ENCODE measurements around the gene F7.
"Not testable (repeated sequence)": the region's sequence is repeated elsewhere in the genome, so short reads cannot be mapped to it uniquely, and the experiment has no call there.

Gene F7

DNA sequence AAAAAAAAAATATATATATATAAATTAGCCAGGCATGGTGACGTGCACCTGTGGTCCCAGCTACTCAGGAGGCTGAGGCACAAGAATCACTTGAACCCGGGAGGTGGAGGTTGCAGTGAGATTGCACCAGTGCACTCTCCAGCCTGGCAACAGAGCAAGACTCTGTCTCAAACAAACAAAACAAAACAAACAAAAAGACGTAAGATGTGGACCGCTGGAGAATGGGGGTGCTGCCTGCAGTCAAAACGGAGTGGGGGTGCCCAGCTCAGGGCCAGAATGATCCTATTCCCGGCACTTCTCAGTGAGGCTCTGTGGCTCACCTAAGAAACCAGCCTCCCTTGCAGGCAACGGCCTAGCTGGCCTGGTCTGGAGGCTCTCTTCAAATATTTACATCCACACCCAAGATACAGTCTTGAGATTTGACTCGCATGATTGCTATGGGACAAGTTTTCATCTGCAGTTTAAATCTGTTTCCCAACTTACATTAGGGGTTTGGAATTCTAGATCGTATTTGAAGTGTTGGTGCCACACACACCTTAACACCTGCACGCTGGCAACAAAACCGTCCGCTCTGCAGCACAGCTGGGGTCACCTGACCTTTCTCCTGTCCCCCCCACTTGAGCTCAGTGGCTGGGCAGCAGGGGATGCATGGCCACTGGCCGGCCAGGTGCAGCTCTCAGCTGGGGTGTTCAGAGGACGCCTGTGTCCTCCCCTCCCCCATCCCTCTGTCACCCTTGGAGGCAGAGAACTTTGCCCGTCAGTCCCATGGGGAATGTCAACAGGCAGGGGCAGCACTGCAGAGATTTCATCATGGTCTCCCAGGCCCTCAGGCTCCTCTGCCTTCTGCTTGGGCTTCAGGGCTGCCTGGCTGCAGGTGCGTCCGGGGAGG is at the start of gene F7:
TSS of gene F7 (plus strand) at position 760 of the 889 bp plus-strand sequence. CDS start at position 811, 51 bp downstream.
- no peak for DNase-seq

DNA sequence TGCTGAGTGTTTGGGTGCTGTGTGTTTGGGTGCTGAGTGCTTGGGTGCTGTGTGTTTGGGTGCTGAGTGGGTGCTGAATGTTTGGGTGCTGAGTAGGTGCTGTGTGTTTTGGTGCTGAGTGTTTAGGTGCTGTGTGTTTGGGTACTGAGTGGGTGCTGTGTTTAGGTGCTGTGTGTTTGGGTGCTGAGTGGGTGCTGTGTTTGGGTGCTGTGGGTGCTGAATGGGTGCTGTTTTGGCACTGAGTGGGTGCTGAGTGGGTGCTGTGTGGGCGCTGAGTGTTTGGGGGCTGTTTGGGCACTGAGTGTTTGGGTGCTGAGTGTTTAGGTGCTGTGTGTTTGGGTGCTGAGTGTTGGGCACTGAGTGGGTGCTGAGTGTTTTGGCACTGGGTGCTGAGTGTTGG is 48.5 kb upstream of the F7 start:
- no peak for DNase-seq

DNA sequence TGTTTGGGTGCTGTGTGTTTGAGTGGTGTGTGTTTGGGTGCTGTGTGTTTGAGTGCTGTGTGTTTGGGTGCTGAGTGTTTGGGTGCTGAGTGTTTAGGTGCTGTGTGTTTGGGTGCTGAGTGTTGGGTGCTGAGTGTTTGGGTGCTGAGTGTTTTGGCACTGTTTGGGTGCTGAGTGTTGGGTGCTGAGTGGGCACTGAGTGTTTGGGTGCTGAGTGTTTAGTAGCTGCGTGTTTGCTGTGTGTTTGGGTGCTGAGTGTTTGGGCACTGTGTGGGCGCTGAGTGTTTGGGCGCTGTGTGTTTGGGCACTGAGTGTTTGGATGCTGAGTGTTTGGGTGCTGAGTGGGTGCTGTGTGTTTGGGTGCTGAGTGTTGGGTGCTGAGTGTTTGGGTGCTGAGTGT is 48.0 kb upstream of the F7 start:
- not testable (repeated sequence) for DNase-seq

DNA sequence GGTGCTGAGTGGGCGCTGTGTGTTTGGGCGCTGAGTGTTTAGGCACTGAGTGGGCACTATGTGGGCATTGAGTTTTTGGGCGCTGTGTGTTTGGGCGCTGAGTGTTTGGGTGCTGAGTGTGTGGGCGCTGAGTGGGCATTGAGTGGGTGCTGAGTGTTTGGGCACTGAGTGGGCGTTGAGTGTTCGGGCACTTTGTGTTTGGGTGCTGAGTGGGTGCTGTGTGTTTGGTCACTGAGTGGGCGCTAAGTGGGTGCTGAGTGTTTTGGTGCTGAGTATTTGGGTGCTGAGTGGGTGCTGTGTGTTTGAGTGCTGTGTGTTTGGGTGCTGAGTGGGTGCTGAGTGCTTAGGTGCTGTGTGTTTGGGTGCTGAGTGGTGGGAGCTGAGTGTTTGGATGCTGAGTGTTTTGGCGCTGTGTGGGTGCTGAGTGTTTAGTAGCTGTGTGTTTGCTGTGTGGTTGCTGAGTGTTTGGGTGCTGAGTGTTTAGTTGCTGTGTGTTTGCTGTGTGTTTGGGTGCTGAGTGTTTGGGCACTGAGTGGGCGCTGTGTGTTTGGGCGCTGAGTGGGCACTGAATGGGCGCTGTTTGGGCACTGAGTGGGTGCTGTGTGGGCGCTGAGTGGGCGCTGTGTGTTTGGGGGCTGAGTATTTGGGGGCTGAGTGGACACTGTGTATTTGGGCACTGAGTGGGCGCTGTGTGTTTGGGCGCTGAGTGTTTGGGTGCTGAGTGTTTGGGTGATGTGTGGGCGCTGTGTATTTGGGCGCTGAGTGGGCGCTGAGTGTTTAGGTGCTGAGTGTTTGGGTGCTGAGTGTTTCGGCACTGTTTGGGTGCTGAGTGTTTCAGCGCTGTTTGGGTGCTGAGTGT is 47.2 kb upstream of the F7 start:
- DNase-seq = no peak

DNA sequence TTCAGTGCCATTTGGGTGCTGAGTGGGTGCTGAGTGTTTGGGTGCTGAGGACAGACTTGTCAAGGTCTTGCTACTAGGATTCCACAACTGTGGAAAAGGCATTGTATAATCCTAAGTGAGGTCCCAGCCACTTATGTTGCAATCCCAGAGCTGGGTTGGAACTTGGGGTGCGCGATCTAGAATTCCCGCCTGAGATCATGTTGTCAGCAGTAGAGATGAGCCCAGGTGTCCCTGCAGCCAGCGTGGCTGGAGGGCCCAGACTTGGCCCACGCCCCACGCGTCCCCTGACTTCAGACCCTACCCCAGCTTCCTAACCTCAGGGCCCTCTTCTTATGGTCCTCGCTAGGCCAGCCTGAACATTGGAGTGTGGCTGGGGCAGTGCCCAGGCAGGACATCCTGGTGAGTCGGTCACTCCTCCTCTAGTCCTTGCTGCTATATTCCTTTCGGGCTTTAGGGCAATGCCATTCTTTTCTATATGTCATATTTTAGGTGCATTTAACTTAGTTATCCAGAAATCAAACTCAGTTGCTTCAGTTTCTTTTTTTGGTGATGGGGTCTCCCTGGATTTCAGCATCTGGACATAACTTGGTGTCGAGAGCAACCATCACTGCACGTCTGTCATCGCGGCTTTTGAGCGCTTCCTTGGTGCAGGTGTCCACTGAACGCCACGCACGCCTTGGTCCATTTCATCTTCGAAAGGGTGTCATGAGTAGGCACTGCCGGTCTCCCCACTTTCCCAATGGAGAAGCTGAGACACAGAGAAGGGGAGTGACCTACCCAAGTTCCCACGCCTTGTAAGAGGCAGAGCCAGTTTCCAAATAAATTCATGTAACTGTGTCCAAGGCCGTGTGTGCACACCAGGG is 46.4 kb upstream of the F7 start:
- DNase-seq = no peak

DNA sequence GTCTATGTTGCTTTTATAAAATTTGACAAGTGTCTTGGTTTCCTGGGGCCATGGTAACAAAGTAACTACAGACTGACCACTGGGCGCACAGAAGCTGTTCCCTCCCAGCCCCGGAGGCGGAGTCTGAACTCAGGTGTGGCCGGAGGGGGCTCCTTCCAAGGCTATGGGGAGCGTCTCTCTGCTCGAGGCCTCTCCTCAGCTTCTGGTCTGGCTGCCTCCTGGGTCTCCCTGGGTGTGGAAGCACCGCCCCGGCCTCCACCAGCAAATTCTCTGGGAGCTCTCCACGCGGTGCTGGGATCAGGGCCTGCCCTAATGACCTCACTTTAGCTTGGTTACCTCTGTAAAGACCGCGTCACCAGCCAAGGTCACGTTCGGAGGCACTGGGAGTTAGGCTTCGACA is 45.7 kb upstream of the F7 start:
- DNase-seq = no peak

DNA sequence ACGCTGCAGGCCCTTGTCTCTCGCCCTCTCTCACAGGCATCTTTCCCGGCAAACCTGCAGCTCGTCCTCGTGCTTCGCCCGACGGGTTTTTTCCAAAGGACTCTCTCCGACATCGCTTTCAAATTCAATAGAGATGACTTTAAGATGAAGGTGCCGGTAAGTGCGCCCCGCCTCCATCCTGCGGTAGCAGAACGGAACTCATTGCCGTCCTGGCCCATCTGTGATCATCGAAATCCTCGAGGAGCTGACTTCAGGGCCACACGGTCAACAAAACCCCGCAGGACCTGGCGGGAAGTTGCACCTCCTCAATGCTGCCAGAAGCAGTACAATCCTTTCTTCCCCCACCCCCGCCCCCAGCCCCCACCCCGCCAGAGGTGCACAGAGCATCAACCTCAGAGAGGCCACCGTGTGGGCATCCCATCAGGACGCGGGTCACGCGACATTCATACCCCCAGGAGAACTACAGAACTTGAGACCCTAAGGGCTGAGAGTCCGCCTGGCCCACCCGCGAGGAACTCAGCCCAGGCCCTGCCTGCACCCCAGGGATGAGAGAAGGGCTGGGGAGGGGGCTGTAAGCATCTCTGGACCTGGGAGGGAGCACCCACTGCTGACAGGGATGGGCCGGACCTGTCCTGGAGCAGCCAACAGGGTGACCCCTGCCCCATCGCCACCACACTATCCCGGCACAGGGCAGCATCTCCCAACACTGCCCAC is 44.9 kb upstream of the F7 start:
- DNase-seq = no peak

DNA sequence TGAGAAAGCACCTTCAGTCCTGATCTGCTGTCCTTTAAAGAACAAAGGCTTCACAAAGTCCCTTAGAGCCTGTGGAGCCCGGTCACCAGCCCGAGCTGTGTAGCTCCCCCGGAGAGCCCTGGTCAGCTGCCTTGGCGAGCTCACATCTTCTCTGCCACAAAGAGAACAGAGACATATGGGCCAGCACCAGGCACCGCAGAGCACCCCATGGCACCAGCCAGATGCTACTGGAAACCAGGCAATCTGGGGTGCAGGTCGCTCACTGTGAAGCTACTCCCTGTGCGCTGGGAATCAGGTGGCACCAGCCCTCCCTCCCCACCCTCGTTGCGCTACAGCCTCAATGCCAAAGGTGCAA is 44.3 kb upstream of the F7 start:
- no peak for DNase-seq

DNA sequence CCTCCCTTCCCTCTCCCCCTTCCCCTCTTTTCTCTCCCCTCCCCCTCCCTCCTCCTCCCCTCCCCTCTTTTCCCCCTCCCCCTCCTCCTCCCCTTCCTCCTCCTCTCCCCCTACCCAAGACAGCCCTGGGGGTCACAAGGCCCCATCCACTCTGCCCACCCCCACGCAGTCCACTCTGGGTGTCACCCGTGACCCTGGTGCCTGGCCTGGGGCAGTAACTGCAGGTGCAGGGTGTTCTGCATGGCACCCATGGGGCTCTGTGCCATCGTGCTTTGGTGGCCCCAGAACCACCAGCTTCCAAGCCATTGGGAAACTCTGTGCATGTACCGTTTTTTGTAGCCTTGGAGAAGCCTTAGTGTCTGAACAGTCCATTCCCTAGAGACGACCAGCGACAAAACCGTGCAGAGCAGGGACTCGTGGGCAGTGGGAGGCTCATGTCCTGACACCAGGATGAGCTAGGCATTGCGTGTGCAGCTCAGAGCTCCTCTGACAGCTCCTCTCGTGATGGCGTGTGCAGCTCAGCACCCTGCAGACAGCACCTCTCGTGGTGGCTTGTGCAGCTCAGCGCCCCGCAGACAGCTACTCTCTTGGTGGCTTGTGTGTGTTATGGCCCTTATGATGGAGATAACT is 43.7 kb upstream of the F7 start:
- no peak for DNase-seq

DNA sequence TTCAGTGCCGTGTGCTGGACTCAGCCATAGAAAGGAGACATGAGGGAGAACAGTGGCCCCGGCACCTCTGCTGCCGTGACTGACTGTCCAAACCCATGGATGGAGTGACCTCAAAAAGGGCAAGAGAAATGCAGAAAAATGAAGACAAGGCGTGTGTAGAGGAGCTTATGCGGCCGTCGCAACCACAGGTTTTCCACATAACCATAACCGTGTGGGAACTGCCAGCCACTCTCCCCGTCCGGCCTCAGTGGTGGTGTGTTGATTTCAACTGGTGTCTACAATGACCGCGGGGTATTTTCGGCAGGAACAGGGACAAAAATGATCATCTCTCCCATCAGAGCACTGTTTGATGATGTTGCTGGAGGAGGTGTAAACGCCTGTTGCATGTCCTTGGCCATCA is 42.9 kb upstream of the F7 start:
- DNase-seq = no peak

DNA sequence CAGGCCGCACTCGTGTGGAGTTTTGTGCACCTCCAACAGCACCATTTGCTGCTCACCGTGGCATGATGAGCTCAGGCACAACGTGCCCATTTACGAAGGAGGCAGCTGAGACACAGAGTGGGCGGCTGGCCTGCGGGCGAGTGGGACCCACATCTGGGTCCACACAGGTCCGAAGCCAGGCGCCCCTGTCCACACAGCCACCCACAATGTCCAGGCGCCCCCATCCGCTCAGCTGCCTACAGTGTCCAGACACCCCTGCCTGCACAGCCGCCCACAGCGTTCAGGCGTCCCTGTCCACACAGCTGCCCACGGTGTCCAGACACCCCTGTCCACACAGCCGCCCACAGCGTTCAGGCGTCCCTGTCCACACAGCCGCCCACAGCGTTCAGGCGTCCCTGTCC is 42.5 kb upstream of the F7 start:
- DNase-seq = no peak

DNA sequence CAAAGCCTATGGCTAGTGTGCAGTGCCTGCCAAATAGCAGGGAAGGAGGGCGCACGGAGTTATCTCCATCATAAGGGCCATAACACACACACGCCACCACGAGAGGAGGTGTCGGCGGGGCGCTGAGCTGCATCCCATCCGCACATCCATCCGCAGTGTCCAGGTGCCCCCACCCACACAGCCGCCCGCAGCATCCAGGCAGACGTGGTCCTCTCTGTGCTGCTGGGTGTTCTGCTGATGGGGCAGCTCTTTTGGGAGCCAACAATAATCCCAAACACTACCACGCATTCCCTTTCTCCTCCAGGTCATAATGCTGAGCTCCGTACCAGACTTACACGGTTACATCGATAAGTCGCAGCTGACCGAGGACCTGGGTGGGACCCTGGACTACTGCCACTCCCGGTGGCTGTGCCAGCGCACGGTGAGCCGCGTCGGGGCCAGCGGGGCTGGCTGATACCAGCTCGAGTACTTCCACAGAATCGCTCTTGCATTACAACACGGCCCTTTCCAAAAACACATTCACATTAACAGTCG is 41.5 kb upstream of the F7 start:
- DNase-seq = no peak

DNA sequence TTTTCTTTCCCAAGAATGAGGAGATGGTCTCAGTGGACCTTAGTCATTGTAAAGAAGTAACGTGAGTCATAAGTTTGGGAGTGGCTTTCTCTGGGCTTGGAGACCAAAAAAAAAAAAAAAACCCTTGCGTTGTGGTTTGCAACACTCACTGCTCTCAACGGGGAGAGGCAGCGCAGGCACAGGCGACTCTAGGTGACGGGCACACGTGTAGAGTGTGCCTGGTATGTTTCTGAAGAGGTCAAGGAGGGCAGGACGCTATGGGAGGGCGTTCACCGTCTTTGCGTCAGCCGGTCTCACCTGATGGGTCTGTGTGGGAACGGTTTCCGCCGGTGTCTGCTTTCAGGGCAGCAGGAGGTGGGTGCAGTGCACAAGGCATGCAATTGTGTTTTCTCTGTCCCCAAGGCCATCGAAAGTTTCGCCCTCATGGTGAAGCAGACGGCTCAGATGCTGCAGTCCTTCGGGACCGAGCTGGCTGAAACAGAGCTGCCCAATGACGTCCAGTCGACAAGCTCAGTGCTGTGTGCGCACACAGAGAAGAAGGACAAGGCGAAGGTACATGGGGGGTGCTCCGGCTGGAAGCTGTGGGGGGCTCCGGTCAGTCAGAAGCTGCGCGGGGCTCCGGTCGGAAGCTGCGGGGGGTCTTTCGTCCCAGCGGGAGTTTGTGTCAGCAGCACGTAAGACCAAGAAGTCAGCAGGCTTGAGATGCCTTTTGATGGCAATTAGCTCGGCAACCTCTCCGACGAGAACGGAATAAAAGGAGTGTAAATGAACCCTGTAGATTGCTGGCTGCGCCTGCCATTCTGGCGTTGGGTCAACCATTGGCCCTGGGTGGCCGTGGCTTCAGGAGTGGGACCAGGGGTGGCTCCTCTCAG is 40.8 kb upstream of the F7 start:
- DNase-seq = no peak

DNA sequence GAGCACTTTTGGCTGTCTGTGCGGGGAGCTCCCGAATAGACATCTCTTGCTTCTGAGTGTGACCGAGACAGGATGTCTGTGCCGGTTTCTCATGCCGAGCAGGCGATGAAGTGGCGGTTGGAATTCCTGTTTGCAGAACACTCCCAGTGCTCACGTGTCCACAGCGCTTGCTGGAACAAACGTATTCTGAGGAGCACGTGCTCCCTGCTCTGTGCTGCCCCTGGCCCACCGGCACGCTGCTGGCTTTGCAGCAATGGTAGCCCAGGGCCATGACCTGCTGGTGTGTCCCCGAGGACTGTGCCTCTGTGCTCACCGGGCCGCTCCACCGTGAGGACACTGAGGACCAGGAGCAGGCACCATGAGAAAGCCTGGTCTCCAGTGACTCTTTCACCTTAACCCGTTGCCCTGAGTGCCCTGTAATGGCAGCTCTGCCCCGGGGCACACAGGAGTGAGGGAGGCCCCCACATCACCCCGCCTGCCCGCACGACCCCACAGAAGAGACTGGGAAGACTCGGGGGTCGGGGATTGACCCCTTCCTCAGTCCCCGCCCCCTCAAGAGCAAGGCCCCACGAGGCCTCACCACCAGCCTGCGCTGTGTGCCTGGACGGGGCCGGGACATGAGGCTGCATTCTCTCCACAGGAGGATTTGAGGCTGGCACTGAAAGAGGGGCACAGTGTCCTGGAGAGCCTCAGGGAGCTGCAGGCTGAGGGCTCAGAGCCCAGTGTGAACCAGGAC is 40.0 kb upstream of the F7 start:
- no peak for DNase-seq

DNA sequence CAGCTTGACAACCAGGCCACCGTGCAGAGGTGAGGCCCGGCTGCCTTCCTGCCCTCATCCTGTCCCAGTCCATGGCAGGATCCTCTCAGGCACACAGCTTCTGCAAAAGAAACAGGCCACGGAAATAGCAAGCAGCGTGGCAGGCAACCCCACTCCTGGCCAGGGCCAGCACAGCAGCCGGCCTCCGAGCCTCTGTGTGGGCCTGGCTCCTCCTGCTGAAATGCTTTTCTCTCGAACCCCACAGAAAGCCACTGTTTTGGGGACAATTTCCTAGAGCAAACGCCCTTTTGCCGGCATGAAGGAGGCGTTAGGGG is 39.5 kb upstream of the F7 start:
- no peak for DNase-seq

DNA sequence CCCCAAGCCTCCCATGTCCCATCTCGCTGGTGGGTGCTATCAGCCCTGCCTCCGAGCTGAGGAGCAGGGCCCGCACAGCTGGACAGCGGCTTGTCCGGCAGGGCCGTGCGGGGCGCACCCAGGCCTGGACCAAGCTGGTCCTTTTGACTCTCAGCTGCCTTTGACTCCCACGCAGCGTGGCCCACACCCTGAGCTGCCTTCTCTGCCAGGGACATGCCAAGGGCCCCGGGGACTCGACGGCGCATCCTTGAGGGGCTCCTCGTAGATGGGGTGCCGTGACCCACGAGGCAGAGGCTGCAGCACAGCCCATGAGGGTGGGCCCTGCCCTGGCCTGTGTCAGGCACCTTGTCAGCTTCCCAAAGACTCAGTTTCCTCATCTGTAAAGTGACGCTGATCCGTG is 38.8 kb upstream of the F7 start:
- no peak for DNase-seq

DNA sequence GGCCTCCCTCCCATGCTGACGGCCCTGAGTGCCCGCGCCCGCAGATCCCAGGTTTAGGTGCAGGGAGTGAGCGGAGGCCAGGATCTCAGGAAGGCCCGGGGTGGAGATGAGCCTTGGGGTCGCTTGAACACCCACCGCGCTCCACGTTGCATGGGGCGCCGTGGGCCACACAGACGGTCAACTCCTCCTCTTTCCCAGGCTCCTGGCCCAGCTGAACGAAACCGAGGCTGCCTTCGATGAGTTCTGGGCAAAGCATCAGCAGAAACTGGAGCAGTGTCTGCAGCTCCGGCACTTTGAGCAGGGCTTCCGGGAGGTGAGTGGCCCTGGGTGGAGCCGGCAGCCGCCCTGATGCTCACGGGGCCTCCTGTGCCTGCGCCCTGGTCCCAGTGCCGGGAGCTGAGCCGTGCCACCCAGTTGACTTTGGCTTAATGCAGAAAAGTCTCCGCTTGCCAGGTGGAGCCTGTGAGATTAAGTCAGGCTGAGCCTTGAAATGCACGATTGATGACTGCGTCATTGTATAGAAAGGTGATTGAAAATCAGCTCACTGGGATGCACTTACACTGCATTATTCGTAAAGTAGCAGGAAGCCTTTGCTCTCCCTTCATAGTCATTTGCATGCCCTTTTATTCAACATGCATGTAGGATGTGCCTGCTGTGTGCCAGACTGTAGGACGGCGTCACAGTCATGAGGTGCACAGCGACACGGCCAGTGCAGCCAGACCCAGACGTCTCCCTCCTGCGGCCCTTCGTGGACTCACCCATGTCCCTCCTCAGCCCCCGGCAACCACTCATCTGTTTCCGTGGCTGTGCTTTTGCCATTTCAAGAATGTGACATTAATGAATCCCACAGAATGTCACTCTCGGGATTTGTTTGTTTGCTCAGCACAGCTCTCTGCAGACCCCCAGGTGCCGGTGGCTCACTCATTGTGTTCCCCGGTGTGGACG is 35.5 kb upstream of the F7 start:
- DNase-seq = no peak

DNA sequence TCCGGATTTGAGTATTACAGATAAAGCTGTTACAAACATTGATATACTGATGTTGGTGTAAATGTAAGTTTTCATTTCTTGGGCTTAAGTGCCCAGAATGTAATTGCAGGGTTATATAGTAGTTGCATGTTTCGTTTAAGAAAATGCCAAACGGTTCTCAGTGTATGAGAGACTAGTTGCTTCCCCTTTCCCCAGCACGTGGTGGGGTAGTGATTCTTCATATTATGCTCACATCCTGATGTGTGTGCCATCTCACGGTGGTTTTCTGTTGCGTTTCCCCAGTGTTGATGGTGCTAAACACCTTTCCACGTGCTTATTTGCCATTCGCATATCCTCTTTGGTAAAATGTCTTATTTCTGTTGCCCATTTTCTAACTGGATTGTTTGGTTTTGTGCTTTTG is 34.7 kb upstream of the F7 start:
- DNase-seq = no peak

DNA sequence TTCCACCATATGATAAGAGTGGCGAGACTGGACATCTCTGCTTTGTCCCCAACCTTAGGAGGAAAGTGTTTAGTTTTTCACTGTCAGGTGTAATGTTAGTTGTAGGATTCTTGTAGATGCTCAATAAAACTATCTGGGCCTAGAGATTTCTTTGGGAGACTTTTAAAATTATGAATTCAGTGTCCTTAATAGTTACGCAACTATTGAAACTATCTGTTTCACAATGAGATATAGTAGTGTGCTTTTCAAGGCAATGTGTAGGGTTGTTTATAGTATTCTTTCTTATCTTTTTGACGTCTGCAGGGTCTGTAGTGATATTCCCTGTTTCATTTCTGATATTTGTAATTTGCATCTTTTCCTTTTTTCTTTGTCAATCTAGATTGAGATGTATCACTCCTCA is 33.2 kb upstream of the F7 start:
- DNase-seq = no peak
